Stimulated activated naive CD8-positive, alpha-beta T cell treated with anti-CD3 and anti-CD28 coated beads, Interleukin-15, amount 100 ng/mL, for 72 hours (primary cell): ENCODE measurements around the gene IL17RE.

Experiments
- ATAC-seq: fragments of 150-1000 bp; cut with Tn5 transposase; 2 replicates; pipeline ENCODE4 v1.10.0; 2021; ENCODE audit warnings: mild to moderate bottlenecking, moderate library complexity
- DNase-seq, 2 donors: peaks; one replicate each; pipeline ENCODE4 v3.0.0; 2021 to 2022
- H3K27ac Mint-ChIP-seq, 2 donors: one replicate each; pipeline ENCODE4 v1.8.0; 2022; ENCODE audit warnings: mild to moderate bottlenecking in 2 of 2, mixed read lengths in 2 of 2, moderate library complexity in 2 of 2
- H3K27me3 Mint-ChIP-seq: one replicate; pipeline ENCODE4 v1.8.0; 2022; ENCODE audit warnings: mixed read lengths
- H3K4me1 Mint-ChIP-seq: one replicate; pipeline ENCODE4 v1.8.0; 2022; ENCODE audit warnings: mild to moderate bottlenecking, mixed read lengths
- H3K4me3 Mint-ChIP-seq, 2 donors: one replicate each; pipeline ENCODE4 v1.8.0; 2022; ENCODE audit warnings: mild to moderate bottlenecking in 2 of 2, mixed read lengths in 2 of 2, moderate library complexity in 1 of 2
- H3K9me3 Mint-ChIP-seq, 2 donors: one replicate each; pipeline ENCODE4 v1.8.0; 2022; ENCODE audit warnings: mixed read lengths in 2 of 2

The IL17RE gene

DNA sequence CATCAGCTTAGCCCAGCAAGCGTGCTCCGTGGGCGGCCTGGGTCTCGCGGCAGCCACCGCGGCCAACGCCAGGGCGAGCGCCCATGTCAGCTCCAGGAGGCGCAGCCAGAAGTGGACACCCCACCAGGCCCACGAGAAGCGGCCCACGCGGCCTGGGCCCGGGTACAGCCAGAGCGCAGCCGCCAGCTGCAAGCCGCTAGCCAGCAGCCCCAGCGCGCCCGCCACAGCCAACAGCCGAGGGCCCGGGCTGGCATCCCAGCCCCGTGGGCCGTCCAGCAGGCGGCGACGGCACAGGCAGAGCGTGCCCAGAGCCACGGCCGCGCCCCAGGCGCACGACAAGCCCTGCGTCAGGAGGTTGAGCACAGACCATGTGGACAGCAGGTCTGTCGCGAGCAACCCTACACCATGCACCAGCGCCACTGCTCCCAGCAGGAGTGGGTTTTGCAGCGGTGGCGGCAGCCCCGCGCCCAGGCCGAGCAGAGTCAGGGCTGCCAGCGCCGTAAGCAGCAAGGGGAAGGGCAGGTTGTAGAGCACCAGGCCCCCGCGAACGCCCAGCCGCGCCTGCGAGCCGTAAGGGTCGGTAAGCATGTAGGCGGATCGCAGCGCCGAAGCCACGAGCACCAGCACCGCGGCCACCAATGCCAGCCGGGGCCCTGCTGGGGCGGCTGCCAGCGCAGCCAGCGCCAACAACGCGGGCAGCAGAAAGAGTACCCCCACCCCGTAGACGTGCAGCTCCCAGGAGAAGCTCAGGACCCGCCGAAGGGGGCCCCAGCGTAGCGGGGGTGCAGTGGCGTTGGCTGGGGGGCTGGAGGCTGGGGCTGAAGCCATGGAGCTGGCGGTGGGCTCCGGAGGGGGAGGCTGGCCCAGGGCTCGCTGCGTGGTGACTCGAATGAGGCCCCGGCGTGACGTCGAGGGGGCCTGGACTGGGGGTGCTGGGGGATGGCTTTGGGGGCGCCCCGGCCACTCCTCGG is 44.7 kb downstream of the IL17RE start:
- Mint-ChIP-seq H3K4me3 (no peak overlapping the region), H3K27me3 (no peaks in the 10 kb centered on the region), H3K4me1 (peaks cover 34% of the 10 kb centered on the region), H3K27ac (no peak overlapping the region), H3K9me3 (no peaks in the 10 kb centered on the region)
- ATAC-seq = no peak
- DNase-seq = no peak

DNA sequence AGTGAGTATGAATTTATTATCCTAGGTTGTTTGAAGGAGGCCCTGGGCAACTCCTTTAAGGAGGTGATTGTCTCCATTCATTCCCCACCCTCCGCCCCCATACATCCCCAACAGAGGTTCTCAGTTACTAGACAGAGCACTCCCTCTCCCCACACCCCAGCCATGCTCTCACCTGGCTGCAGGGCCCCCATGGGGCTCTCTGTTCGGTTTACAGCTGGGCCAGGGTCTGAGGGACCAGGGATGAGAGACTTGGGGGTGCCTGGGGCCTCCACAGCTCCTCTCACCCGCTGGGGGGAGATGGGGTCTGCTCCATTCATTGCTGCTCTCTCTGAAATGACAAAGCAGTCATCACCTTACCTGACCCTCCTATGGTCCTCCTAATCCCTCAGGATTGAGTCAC is 45.9 kb downstream of the IL17RE start:
- no peaks in the 10 kb centered on the region for H3K9me3 Mint-ChIP-seq
- H3K4me3 Mint-ChIP-seq = no peak overlapping the region
- H3K4me1 Mint-ChIP-seq = peaks cover 34% of the 10 kb centered on the region
- no peaks in the 10 kb centered on the region for H3K27me3 Mint-ChIP-seq
- no peak for ATAC-seq
- H3K27ac Mint-ChIP-seq = no peak overlapping the region
- DNase-seq = no peak

DNA sequence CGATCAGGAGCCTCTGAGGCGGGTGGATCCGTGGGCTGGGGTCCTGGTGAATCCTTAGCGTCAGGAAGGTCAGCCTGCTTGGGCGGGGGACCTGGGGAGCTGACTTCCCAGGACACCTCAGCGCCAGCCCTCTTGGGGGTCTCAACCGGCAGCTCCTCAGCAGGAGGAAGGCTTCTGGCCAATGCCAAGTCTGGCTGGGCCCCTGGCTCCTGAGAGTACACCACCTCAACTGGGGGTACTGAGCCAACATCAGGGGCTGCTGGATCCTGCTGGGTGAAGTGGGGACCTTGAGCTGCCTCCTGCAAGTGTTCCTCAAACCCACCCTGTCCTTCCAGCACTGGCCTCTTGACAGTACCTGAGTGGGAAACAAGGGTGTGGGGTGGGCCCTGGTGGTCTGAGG is 46.5 kb downstream of the IL17RE start:
- Mint-ChIP-seq H3K9me3 (no peaks in the 10 kb centered on the region), H3K27me3 (no peaks in the 10 kb centered on the region)

DNA sequence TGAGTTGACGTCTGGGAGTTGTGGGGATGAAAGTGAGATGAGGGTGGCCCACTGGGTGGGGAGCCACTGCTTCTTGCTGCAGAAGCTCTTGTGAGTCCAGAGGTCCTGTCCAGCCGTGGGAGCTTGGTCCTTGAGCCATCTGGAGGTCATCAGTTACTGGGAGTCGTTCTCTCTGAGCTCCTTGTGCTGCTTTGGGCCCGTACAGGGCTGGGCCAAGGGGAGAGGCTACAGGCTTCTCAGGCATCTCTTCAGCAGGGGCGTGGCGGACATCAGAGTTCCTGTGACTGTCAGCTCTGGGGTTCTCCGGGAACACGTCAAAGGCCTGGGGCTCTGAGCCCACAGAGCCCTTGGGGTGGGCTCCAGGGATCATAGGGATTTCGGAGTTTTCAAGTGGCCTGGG is 47.0 kb downstream of the IL17RE start:
- H3K9me3 Mint-ChIP-seq = no peaks in the 10 kb centered on the region
- DNase-seq (no peak), ATAC-seq (no peak)
- H3K27ac Mint-ChIP-seq = no peak overlapping the region
- peaks cover 34% of the 10 kb centered on the region for H3K4me1 Mint-ChIP-seq
- no peaks in the 10 kb centered on the region for H3K27me3 Mint-ChIP-seq
- H3K4me3 Mint-ChIP-seq = peak overlapping the region in 1 of 2 donors; percentile 24

More for the DNA sequence above, 46.5 kb downstream of the IL17RE start:
- Mint-ChIP-seq H3K4me3 (no peak overlapping the region), H3K4me1 (peaks cover 34% of the 10 kb centered on the region), H3K27ac (no peak overlapping the region)
- DNase-seq (no peak), ATAC-seq (no peak)

DNA sequence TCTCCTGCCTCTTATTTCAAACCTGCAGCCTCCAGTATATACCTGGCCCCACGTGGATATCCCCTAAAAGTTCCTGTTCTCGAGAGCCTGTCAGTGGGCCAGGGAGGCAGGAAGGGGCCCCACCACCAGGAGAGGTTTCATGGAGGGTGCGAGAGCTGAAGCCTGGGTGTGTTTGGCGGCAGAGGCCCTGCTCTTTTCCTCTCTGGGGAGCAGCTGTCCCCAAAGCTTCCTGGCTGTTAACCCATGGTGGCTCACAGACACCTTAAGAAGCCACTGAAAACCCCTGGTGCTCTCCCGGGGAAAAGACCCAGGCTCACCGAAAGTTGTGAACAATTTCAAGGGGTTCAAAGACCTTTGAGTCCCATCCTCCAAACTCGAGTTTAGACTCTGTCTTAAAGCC is 48.5 kb downstream of the IL17RE start:
- DNase-seq = peak; percentile 27 to 69
- Mint-ChIP-seq H3K9me3 (no peaks in the 10 kb centered on the region), H3K4me1 (peaks cover 25% of the 10 kb centered on the region), H3K27ac (peak overlapping the region; percentile 68 to 78), H3K27me3 (no peaks in the 10 kb centered on the region), H3K4me3 (peak overlapping the region; percentile 90 to 93)
- peak; percentile 66 for ATAC-seq

DNA sequence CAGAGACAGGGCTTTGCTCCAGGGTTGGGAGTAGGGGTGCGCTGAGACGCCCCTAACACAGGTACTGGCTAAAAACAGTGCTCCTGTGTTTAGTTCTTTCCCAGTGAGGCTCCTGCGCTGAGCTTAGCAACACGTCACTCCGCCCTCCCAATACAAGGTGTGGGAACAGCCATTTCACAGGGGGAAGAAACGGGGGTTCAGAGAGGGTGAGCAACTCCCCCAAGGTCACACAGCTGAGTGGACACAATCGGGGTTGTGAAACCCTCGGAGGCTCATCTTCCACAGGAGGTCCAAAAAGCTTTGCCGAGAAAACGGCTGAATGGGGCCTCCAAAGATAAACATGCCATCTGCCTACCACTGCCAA is 48.9 kb downstream of the IL17RE start:
- Mint-ChIP-seq H3K9me3 (no peaks in the 10 kb centered on the region), H3K4me1 (peaks cover 22% of the 10 kb centered on the region), H3K4me3 (peak overlapping the region; percentile 90 to 93), H3K27me3 (no peaks in the 10 kb centered on the region), H3K27ac (peak overlapping the region; percentile 61 to 68)
- peak in 1 of 2 donors; percentile 47 for DNase-seq
- ATAC-seq = peak; percentile 59

DNA sequence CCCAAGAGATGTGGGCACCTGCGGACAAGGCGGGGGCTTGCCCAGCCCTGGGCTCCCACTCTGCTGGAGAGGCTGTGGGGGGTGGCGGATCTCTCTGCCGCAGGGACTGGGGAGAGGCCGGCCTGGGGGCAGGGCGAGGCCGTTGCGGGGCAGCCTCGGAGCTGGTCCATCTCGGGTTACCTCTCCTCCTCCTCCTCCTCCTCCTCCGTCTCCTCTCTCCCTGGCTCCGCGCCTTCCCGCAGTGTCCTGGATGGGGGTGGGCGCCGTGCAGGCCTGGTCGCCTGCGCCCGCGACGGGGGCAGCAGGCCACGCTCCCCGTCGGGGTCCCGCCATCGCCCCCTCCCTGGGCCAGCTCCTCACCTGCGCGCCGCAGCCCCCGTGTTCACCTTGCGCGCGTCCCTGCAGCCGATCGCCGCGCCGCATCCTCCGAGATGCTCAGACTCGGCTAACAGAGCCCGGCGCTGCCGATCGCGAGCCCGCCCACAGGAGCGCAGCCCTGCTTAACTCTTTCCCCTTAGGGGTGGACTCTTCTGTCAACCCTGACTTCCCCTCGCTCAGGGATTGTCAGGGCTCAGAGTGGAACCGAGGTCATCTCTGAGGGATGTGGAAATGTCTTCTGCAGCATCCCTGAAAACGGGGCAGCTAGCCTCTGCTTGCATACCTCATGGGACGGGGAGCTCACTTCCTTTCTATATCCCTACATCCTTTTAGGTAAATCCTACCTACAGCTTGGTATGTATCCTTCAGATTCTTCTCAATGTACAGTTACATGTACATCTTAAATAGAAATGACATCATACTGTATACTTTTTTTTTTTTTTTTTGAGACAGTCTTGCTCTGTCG is 49.5 kb downstream of the IL17RE start, which contains the start of gene PRRT3:
PRRT3 (minus strand) TSS at position 447 of the 844 bp plus-strand sequence. CDS start 2,293 bp downstream, outside the sequence.
- DNase-seq (peak; percentile 70 to 73), ATAC-seq (peak; percentile 85)
- peaks cover 22% of the 10 kb centered on the region for H3K4me1 Mint-ChIP-seq
- H3K27me3 Mint-ChIP-seq = no peaks in the 10 kb centered on the region
- H3K27ac Mint-ChIP-seq = peak within 1 kb of the TSS; percentile 68 to 82
- H3K9me3 Mint-ChIP-seq = no peaks in the 10 kb centered on the region
- H3K4me3 Mint-ChIP-seq = peak within 1 kb of the TSS; percentile 90 to 93

DNA sequence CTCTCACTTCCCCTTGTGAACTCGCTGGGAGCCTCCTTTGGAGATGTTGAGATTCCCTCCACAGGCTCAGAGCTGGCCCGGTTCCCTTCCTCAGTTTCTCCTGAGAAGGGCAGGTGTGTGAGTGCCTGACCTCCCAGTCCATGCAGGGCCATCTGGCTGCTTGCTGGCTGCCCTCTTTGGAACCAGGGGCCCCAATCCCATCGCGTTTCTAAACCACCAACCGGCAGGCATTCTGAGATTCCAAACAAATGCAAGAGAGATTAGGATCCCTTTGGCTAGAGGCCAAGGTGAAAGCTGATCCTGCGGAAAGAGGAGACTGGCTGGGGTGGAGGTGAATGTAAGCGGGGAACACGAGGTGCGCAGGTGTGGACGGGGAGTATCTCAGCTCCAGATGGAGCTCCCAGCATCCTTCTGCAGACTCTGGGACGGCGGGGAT is 52.4 kb downstream of the IL17RE start:
- no peak for ATAC-seq

DNA sequence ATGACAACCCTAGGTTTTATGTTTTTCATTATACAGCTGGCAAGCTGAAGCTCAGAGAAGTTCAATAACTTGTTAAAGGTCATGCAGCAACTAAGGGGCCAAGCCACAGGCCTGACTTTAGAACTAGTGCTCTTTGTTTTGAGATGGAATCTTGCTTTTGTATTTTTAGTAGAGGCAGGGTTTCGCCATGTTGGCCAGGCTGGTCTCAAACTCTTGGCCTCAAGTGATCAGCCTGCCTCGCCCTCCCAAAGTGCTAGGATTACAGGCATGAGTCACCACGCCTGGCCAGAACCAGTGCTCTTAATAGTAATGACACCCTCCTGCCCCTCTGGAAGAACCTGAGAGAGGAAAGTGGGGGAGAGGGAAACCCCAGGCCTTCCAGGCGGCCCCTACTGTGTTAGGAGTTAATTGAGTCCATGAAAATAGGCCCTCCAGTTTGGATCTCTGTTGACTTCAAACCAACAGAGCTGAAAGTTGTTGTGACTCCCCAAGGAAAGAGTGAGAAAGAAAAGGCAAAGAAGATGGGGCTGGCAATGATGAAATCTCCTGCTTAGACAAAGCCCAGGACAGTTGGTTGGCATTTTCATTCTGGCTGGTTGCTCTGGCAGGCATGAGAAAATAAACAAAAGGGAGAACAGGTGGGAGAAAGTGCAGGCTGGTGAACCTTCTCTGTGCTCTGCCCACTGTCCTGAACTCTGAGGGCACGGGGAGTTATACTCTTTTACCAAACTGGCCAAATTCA is 53.1 kb downstream of the IL17RE start:
- no peak for ATAC-seq
- H3K27ac Mint-ChIP-seq = no peak overlapping the region
- H3K9me3 Mint-ChIP-seq = no peaks in the 10 kb centered on the region
- peaks cover 8% of the 10 kb centered on the region for H3K4me1 Mint-ChIP-seq
- DNase-seq = no peak
- no peaks in the 10 kb centered on the region for H3K27me3 Mint-ChIP-seq
- H3K4me3 Mint-ChIP-seq = no peak overlapping the region

More for the DNA sequence above, 52.4 kb downstream of the IL17RE start:
- Mint-ChIP-seq H3K27ac (no peak overlapping the region), H3K27me3 (no peaks in the 10 kb centered on the region), H3K4me1 (peaks cover 15% of the 10 kb centered on the region), H3K9me3 (no peaks in the 10 kb centered on the region), H3K4me3 (no peak overlapping the region)
- DNase-seq = no peak

DNA sequence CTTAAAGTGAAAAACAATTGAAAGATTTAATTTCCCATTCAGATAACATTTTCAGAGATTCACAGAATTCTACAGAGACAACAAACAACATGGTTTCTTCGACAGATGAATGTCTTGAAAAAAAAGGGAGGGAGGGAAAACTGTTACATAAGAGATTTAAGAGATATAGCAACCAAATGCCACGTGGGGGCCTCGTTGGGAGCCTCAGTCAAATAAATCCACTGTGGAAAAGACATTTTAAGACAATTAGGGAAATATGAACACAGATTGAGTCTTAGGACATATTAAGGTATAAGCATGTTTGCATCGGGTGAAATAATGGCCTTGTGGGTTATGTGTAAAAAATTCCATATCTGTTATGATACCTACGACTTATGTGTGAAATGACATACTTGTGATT is 54.6 kb downstream of the IL17RE start:
- ATAC-seq = no peak
- H3K4me3 Mint-ChIP-seq = no peak overlapping the region
- no peaks in the 10 kb centered on the region for H3K27me3 Mint-ChIP-seq
- no peak overlapping the region for H3K27ac Mint-ChIP-seq
- no peaks in the 10 kb centered on the region for H3K9me3 Mint-ChIP-seq
- DNase-seq = no peak
- H3K4me1 Mint-ChIP-seq = no peaks in the 10 kb centered on the region

DNA sequence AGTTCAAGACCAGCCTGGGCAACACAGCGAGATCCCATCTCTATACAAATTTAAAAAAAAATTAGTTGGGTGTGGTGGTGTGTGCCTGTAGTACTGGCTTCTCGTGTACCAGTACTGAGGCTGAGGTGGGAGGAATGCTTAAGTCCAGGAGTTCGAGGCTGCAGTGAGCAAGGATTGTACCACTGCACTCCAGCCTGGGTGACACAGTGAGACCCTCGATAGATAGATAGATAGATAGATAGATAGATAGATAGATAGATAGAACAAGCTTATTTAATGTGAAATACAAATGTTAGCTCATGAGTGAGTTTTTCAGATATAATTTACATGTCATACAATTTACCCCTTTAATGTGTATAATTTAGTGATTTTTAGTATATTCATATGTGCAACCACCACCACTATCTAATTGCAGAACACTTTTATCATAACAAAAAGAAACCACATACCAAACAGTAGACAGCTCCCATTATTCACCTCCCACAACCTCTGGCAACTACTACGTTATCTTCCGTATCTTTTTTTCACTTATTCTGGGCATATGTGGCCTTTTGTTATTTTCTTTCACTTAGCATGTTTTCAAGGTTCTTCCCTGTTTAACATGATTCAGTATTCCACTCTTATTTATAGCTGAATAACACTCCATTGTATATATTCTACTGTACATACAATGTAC is 62.7 kb downstream of the IL17RE start:
- Mint-ChIP-seq H3K9me3 (no peaks in the 10 kb centered on the region), H3K27me3 (no peaks in the 10 kb centered on the region), H3K27ac (peak overlapping the region in 1 of 2 donors; percentile 63), H3K4me3 (no peak overlapping the region), H3K4me1 (no peaks in the 10 kb centered on the region)
- no peak for DNase-seq
- no peak for ATAC-seq
